Jurkat, Clone E6-1 (cell line): ENCODE measurements around the gene EXOC3L4.

Source experiments
- DNase-seq: peaks from one replicate; pipeline ENCODE4 v3.0.0-alpha.2; 2011; ENCODE audit warnings: low read depth, low spot score
- H3K4me3 ChIP-seq: 2 replicates; pipeline ENCODE4 v1.5.1; 2011; ENCODE audit warnings: mild to moderate bottlenecking, low read length, control low read depth, moderate library complexity

The EXOC3L4 gene

DNA sequence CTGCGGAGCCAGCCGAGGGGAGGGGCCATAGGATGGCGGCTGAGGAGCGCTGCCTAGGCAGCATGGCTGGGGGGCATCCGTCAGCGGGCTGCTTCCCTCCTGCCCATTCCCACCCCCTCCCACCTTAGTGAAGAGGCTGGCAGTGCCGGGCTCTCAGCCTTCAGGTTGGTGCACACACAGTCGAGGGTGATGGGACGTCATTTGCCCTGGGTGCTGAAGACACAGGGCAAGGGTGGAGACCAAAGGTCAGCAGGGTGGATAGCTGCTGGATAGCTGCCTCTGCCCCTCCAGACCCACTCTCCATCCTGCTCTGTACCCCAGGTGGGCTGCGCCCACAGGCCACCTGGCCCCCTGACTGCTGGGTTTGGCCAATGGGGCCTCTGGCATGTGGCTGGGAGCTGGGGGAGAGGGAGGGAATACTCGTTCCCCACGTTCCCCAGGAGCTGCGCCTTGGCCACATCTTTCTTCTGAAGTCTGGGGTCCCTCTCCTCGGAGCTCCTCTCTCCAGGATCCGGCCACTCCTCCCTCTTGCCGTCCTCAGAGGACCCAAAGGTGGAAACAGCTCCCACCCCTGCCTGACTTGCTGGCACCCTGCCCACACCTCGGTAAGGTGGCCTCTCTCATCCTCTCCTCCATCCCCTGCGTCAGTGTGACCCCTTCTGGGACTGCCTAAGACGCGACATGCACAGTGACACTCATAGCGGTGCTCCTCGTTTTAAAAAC lies 26.0 kb upstream of the EXOC3L4 start:
- H3K4me3 ChIP-seq = no peak overlapping the region
- no peak for DNase-seq

DNA sequence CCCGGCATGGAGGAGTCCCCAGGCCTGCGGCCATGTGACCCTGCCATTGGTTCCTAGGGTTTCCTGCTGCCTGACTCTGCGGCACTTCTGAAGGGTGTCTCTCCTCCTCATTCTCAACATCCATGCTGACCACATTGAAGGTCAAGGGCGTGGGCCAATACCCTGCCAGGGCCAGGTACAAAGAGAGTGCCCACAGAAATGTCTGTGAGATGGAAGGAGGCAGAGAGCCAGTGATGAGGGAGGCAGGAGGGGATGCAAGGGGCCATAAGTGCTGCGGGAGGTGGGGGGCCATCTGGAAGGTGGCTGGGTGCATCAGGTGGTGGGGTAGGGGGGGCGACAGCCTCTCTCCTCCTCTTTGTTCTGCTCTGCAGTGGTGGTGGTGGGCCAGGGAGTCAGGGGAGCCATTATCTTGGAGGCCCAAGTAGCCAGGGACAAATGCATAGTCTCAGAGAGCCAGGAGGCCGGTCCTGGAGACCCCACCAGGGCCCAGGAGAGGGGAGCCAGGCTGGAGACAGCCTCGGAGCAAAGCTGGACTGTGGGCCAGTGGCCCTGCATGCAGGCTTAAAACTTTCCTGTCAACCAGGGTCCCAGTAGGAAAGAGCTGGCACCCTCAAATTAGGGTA lies 24.2 kb upstream of the EXOC3L4 start:
- H3K4me3 ChIP-seq = no peak overlapping the region
- DNase-seq = no peak

DNA sequence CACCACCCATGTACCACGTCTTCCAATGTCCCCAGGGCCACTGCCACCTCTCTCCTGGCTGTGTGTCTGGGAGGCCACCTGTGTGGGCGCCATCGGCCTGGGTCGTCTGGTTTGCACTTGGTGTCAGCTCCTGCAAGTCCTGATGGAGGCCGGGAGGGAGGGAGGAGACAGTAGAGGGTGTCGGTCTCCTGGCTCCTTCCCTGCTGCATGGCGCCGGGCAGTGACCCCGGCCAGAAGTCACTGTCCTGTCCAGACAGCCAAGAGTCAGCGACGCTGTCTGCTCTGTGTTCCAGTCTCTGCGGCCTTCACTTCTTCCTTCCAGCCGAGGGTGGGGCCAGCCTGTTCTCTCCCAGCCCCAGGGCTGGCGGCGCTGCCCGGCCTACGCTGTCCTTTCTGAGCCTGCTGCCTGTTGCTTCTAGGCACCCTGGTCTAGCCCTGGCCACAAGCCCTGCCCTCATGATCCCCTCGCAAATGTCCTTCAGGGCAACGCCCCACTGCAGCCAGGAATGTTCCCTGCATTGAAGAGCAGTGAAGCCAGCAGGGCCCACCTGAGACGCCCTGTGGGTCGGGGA lies 23.5 kb upstream of the EXOC3L4 start:
- H3K4me3 ChIP-seq = no peak overlapping the region
- DNase-seq = no peak

DNA sequence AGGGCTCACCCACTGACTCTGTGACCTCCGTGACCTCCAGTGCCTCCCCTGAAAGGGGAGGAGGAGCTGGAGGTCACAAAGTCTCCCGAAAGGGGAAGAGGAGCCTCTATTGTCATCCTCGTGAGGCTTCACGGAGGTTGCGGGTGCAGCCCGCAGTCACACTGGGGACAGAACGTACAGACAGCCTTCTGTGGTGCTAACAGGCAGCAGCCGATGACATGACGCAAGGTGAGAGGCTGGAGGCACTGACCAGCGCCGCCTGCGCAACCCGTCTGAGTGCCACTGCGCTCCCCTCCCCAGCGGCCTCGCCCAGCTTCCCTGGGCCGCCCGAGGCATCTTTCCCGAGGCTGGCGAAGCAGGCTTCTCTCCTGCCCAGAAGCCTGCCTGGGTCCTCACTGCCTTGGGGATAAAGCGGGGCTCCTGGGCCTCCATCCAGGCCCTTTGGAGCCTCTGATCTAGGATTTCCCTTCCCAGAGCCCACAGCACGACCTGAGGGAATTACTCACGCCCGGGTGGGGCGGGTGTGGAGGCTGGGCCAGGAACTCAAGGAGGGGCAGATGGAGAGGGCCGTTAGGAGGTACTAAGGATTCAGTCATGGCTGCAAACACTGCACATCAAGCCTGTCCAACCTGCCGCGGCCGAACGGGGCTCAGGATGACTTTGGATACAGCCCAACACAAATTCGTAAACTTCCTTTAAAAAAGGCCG lies 22.8 kb upstream of the EXOC3L4 start:
- no peak for DNase-seq
- no peak overlapping the region for H3K4me3 ChIP-seq

DNA sequence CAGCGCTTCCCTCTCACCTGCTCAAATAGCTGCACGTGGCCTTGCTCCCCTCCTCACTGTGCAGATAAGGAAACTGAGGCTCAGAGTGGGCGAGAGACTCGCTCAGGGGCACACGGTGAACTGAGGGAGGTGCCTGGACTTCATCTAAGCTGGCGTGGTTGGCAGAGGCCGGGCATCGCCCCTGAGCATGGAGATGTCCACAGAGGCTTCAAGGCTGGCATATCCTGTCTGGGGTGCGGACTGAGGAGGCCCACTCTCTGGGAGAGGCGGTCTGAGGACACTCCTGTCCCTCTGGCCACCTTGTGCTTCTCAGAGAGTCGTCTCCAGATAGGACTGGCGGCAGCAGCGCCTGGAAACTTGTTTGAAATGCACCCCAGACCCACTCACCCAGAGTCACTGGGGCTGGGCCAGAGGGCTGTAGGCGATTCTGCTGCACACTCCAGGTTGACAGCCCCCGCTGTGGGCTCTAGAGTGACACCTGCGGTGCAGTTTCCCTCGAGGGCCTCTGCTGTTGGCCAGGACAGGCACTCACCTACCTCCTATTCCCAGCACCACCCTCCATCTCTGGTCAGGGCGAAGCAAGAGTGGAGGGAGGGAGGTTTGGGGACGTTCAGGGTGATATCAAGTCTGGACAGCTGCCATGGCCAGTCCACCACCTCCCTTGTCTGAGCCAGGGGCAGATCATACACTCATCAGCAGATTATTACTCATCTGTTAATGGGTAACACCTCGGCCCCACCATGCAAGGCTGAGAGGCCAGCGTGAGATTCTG lies 21.7 kb upstream of the EXOC3L4 start:
- no peak for DNase-seq
- no peak overlapping the region for H3K4me3 ChIP-seq

DNA sequence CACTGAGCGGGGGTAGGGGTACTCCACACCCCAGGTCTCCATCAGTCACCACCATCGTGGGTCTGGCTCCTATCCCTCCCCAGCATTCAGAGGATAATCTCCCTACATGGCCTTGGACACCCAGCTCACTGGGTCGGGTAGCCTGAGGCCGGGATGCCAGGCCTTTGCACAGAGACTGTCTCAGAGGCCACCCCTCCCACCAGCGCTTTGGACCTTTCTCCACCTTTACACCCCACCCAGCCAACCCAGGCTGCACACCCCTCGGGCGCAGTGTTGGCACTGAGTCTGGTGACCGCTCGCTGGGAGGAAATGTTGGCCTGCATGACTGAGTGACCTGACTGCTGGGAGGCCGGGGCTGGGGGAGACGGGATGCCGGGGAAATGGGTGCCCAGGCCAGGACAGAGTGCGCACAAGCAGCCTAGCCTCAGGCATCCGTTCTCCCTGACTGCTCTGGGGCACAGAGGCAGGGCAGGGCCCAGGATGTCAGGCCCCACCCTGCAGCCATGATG lies 21.1 kb upstream of the EXOC3L4 start:
- H3K4me3 ChIP-seq = no peak overlapping the region
- DNase-seq = no peak

DNA sequence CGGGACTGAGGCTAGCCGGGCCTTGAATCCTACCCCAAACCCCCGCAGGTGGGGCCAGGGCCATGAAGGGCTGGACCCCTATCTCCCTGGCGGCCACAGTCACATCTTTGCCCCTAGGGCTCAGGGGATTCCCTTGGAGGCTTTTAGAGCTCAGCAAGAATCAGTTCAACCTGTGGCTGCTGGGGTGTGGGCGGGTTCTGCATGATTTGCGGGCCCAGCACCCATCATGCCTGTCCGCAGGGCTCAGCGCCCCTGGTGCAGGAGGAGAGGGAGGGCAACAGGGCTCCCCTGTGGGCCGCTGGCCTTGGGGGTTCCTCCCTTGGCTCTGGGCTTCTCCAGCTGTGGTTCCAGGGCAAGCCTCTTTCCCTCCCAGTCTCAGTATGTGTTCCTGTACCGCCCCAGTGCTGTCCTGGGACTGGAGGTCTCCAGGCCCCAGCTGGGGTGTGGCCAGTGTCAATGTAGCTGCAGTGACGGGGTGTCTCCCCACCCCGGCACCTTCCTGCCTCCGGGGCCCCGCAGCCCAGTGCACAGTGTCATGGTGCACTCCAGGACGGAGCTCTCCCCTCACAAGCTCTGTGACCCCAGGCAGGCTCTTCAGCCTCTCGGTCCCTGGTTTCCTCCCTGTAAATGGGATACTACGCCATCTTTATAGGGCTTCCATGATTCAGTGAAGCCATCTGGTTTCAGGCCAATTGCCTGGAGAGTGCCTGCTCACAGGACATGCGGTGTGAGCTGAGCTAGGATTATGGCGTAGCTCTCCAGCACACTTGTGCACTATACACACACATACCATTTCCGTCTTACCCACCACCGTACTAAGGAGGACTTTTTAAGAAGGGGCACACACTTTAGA lies 20.4 kb upstream of the EXOC3L4 start:
- no peak overlapping the region for H3K4me3 ChIP-seq
- no peak for DNase-seq

DNA sequence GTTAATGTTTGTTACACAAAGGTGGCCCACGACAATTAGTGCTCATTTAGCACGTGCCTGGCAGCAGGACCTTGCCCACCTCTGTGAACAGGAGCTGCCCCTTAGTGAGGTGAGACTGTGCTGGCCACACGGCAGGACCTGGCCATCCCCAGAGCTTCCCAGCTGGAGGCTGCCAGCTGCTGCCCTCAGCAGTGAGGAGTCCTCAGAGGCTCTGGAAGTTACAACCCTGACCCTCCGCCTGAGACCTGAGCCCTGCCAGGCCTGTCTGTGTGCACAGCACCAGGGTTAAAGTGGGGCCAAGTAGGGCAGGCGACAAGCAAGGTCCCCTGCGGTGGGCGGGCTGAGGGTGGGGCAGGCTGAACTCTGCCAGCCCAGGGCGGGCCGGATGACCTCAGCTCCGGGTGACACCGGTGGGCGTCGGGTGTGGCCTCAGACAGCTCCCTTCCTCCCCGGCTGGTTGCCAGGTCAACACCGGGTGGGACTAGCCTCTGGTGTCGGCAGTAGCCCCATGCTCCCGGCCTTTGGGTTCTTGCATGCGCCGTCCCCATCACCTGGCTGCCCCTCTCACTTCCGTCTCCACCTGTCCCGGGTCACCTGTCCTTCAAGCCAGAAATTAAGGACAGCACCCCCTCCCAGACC lies 19.7 kb upstream of the EXOC3L4 start:
- DNase-seq = no peak
- no peak overlapping the region for H3K4me3 ChIP-seq

DNA sequence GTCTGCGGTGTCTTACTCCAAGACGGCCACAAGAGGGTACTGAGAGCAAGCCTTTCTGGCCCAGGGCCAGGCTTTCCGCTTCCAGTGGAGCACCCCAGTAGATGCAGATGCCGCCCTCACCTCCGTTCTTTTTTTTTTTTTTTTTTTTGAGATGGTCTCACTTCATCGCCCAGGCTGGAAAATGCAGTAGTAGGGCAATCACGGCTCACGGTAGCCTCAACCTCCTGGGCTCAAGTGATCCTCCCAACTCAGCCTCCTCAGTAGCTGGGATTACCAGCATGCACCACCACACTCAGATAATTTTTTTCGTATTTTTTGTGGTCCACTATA lies 16.1 kb upstream of the EXOC3L4 start:
- DNase-seq = peak; percentile 87
- no peak overlapping the region for H3K4me3 ChIP-seq

DNA sequence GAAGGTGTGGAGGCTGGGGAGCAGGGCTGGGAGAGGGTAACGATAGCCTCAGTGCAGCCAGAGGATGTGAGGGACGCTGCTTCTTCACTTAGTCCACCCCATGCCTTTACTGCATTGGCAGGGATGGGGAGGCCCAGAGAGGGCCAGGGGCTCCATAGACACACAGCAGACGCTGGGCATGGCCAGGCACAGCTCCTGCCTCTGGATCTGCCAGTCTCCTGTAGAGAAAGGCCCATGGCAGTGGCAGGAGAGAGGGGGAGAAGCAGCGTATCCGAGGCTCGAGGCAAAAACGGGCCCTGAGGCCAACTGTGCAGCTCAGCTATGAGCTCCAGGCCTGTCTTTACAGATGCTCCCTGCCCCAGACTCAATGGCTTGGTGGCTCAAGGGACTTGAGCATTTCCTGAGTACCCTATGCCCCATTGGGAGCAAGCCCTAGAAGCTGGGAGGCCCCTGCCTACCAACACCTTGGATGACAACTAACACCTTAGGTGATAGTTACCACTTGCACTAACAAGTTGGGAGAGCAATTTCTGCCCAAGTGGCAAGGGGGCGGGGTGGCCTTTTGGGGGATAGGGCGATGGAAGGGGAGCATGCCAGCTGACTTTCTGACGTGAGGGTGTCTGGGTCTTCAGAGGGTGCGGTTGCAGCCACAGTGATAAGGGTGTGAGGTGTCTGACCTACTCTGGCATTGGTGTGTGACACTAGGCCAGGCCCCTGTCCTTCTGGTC lies 15.5 kb upstream of the EXOC3L4 start:
- DNase-seq = no peak
- H3K4me3 ChIP-seq = no peak overlapping the region

DNA sequence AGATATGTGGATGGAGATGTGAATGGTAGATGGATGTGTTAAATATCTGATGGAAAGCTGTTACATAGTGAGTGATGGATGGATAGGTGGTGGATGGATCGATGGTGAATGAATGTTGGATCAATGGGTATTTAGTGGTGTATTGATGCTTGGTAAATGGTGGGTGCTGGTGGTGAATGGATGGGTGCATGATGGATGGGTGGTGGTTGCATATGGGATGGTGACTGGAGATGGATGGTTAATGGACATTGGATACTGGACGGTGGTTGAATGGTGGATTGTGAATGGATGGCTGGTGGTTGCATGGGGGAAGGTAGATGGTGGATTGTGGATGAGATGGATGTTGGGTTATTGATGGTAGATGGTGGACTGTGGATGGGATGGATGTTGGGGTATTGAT lies 12.6 kb upstream of the EXOC3L4 start:
- no peak overlapping the region for H3K4me3 ChIP-seq

DNA sequence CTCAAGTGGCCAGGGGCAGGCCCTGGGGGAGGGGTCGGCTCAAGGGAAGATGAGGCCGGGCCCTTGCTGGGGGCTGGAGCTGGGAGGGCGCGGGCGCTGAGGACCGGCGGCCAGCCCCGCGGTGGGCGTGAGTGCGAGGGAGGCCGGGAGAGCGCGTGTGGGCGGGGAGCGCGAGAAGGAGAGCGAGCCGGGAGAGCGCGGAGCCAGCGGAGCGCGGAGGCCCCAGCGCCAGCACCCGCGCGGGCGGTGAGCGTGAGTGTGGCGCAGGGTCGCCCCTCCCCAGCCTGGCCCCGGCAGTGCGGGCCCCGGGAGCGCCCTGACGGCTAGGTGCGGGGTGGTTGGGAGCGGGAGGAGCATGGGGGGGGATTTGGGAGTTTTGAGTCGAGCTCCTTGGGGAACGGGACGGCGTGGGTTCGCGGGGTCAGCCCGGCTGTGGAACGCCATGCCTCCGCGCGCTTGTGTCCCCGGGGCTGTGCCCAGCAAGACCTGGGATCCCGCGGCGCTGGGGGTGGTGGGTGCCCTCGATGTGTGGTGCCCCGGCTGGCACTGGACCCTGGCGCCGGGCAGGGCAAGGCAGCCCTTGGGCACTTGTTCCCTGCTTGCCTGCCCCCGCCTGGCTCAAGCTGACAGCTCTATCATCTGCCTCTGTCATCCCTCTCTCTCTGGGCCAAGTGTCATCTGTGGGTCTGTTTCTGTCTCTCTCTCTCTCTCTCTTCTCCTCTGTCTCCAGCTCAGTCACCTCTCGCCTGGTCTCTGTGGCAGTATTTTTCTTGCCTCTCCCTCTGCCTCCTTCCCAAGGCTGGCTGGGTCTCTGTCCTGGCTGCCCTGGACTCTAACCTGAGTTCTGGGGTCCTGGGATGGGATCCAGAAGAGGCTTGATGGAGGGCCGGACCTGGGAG lies 10.3 kb upstream of the EXOC3L4 start, which contains the start of gene LBHD2:
Gene LBHD2 (plus strand): TSS at position 190 of the 899 bp plus-strand sequence. CDS start 1,803 bp downstream, outside the sequence.
- DNase-seq = no peak
- H3K4me3 ChIP-seq = no peak within 1 kb of the TSS

More for the DNA sequence above, 12.6 kb upstream of the EXOC3L4 start:
- DNase-seq = no peak

DNA sequence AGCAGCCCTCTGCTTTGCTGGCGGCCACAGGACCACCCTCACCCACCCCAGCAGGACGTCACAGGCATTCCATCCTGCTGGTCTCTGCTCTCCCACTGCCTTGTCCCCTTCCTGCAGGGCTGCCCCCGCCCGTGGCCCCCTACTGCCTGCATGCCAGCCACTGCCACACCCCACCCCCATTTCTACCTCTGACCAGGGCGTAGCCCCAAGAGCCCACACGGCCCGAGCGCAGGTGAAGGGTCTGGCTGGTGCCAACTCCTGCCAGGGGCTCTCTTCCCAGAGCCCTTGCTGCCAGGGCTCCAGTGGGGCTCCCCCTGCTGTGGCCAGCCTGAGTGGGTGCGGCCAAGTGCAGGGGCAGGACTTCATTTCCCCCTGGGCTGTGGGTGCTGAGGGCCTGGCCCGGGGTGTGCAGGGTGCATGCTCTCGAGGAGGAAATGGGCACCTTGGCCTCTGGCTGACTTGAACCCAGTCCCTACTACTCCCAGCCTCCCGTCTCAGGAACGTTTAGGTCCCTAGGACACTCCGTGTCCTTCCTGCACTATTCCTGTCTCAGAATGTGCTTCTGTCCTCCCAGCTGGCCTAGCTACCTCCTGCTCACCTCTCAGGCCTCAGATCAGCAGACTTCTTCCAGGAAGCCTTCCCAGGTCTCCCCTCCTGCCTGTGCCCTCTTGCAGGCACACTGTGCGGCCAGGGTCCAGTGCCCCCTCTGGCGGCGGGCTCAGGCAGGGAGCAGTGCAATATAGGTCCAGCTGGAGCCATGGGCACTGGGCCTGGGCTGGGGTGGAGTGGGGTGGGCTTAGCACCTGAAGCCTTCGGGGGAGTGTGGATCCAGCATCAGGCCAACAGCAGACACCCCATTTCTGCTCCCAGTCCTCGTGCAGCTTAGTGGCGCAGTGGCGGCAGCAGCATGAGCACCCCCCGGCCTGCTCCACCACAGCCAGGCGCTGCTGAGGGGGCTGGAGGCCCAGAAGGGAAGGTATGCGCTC lies 9.1 kb upstream of the EXOC3L4 start:
- no peak for DNase-seq
- H3K4me3 ChIP-seq = no peak overlapping the region

DNA sequence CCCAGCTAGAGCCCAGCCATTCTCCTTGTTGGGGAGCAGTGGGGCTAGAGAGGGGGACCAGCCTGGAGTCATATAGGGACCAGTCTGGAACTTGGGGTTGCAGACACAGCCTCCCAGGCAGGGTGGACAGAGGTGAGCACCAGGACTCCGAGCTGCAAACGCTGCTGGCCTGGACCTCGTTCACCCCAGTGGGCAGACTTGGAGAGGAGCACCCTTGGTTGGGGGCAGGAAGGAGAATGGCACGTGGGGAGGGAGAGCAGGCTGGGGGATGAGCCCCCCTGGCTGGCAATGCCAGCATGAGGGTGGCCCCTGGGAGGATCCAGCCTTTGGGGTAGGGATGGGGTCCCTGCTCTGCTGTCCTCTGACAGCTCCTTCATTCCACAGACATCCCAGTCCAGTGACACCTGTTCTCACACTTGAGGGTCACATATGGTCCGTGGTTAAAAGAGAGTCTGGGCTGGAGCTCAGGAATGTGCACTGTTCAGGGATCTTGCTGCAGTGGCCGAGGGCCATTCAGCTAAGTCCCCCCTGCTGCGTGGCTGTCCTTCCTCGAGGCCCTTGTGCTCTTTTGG lies 7.7 kb upstream of the EXOC3L4 start:
- H3K4me3 ChIP-seq = no peak overlapping the region
- no peak for DNase-seq

DNA sequence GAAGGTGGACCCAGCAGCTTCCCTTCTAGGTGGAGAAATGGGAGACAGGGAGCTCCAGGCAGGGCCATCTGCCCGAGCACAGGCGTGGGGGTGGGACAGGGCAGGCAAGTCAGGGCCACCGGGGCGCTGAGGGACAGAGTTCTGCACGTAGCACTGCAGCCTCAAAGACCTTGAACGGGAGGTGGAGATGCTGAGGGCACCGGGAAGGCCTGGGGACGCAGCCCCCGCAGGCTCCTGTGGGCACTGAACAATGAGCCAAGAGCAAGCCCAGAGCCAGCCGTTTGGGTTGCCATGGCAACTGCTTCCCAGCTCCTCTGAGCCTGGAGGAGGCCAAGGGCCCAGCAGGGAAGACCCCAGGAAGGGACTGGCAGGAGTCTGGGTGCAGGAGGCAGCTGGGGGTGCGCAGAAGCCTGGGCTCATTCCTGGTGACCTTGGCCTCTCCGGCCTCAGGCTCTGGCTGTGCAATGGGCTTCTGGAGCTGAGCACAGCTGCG lies 7.1 kb upstream of the EXOC3L4 start:
- no peak overlapping the region for H3K4me3 ChIP-seq
- DNase-seq = no peak
